Left ventricle myocardium inferior (tissue), 1 donor: Measurements from ENCODE around the gene MED12L. TPM values are rescaled to one million over a fixed set of nuclear protein-coding genes. Genes with fewer than 3 reads are reported as not detected.
A peak's percentile ranks its signal among the peaks of the same experiment; 100 is the strongest.

ENCODE experiments used
- DNase-seq: peaks from one replicate; pipeline ENCODE4 v3.0.0-alpha.2; 2020
- H3K27ac ChIP-seq: fragments of 200-600 bp; replicated peaks from 2 replicates; pipeline ENCODE4 v1.8.0; 2021
- H3K27me3 ChIP-seq: fragments of 200-600 bp; 2 replicates; pipeline ENCODE4 v1.8.0; 2021; ENCODE audit warnings: low read depth
- H3K36me3 ChIP-seq: fragments of 200-600 bp; 2 replicates; pipeline ENCODE4 v1.8.0; 2021
- H3K4me1 ChIP-seq: fragments of 200-600 bp; 2 replicates; pipeline ENCODE4 v1.8.0; 2021
- H3K4me3 ChIP-seq: fragments of 200-600 bp; 2 replicates; pipeline ENCODE4 v1.8.0; 2021; ENCODE audit warnings: mild to moderate bottlenecking, moderate library complexity
- H3K9me3 ChIP-seq: fragments of 200-600 bp; replicated peaks from 2 replicates; pipeline ENCODE4 v1.8.0; 2021
- CTCF ChIP-seq: fragments of 200-600 bp; IDR thresholded peaks from 2 replicates; pipeline ENCODE4 v1.8.0; 2021; ENCODE audit warnings: antibody characterized with exemption, mild to moderate bottlenecking, borderline replicate concordance
- intact Hi-C: fragments of 100-400 bp; cut with micrococcal nuclease; formaldehyde crosslinking; loops from one replicate; pipeline ENCODE4 v1.11.0; 2022
- total RNA-seq: library from RNA; stranded (reverse); fragmentation: NEBNext Ultra II Directional; extraction: Animal tissue kit (Norgen Biotek cat#: 25700); gene quantifications from one replicate; pipeline ENCODE4 v1.2.1, GENCODE V29; 2021
- donor health status: DM: no; HTN: yes; CAD: no; lungs with severe emphysema.

The MED12L gene
- total RNA-seq, 1 donor from 2014 or later = 0.82 TPM

- Histone ChIP-seq H3K4me3 (no peak overlapping the region), H3K27me3 (no peaks in the 10 kb centered on the region), H3K9me3 (no peaks in the 10 kb centered on the region), H3K4me1 (peaks cover 3% of the 10 kb centered on the region), H3K27ac (peak overlapping the region; percentile 37), H3K36me3 (no peaks in the 10 kb centered on the region)
- no peak for TF ChIP-seq CTCF
- intact Hi-C loops = no loop called here
- no peak for DNase-seq
These were observed 180.4 kb downstream of the MED12L start for GRCh38 chr3:151265866-151266265.

- intact Hi-C loops = no loop called here
- no peak for DNase-seq
- Histone ChIP-seq H3K27me3 (no peaks in the 10 kb centered on the region), H3K9me3 (no peaks in the 10 kb centered on the region), H3K27ac (peak overlapping the region; percentile 33), H3K4me1 (peaks cover 3% of the 10 kb centered on the region), H3K4me3 (no peak overlapping the region), H3K36me3 (no peaks in the 10 kb centered on the region)
- TF ChIP-seq CTCF = no peak
These were observed 181.6 kb downstream of the MED12L start for GRCh38 chr3:151267066-151267465.

- H3K27ac ChIP-seq = peak overlapping the region; percentile 33
- no peak for TF ChIP-seq CTCF
- H3K36me3 ChIP-seq = no peaks in the 10 kb centered on the region
- intact Hi-C loops = no loop called here
- H3K9me3 ChIP-seq = no peaks in the 10 kb centered on the region
- DNase-seq = no peak
- H3K4me3 ChIP-seq = no peak overlapping the region
- H3K27me3 ChIP-seq = no peaks in the 10 kb centered on the region
- no peaks in the 10 kb centered on the region for H3K4me1 ChIP-seq
These were observed 183.1 kb downstream of the MED12L start for GRCh38 chr3:151268267-151269235.

GRCh38 chr3:151269631-151270030 is 184.2 kb downstream of the MED12L start:
- no peak for DNase-seq
- Histone ChIP-seq H3K4me3 (no peak overlapping the region), H3K27ac (peak overlapping the region; percentile 40), H3K4me1 (no peaks in the 10 kb centered on the region), H3K9me3 (no peaks in the 10 kb centered on the region), H3K36me3 (no peaks in the 10 kb centered on the region), H3K27me3 (no peaks in the 10 kb centered on the region)
- no peak for TF ChIP-seq CTCF
- intact Hi-C loops = no loop called here

GRCh38 chr3:151275091-151275490 is 189.6 kb downstream of the MED12L start:
- Histone ChIP-seq H3K27ac (peak overlapping the region; percentile 64), H3K9me3 (no peaks in the 10 kb centered on the region), H3K4me1 (no peaks in the 10 kb centered on the region), H3K36me3 (no peaks in the 10 kb centered on the region), H3K4me3 (peak overlapping the region; percentile 51), H3K27me3 (no peaks in the 10 kb centered on the region)
- intact Hi-C loops = no loop called here
- no peak for DNase-seq
- TF ChIP-seq CTCF = no peak
